GM21825 (cell line): ENCODE results near the gene TNS3.

Source experiments
- ATAC-seq: cut with Tn5 transposase; IDR thresholded peaks from one replicate; pipeline ENCODE4 v1.9.1; 2021; ENCODE audit warnings: mild to moderate bottlenecking, moderate library complexity; ENCODE audit not compliant: unreplicated experiment

The TNS3 gene

GRCh38 chr7:47393406-47393805 lies 188.5 kb downstream of the TNS3 start:
- no peak for ATAC-seq

GRCh38 chr7:47392241-47392759 lies 189.6 kb downstream of the TNS3 start:
- ATAC-seq, result no peak

GRCh38 chr7:47391726-47392125 lies 190.2 kb downstream of the TNS3 start:
- no peak for ATAC-seq

- ATAC-seq, result no peak
Observed at GRCh38 chr7:47390914-47391313, 191.0 kb downstream of the TNS3 start.

- ATAC-seq, result no peak
Observed at GRCh38 chr7:47389923-47390630, 191.8 kb downstream of the TNS3 start.

GRCh38 chr7:47389171-47389922 lies 192.6 kb downstream of the TNS3 start:
- no peak for ATAC-seq

GRCh38 chr7:47387506-47387905 lies 194.4 kb downstream of the TNS3 start:
- ATAC-seq, result no peak

GRCh38 chr7:47386273-47386835 lies 195.6 kb downstream of the TNS3 start:
- ATAC-seq, result no peak

- ATAC-seq, result no peak
Observed at GRCh38 chr7:47385536-47386125, 196.3 kb downstream of the TNS3 start.

- ATAC-seq, result no peak
Observed at GRCh38 chr7:47384755-47385535, 197.0 kb downstream of the TNS3 start.

GRCh38 chr7:47383696-47384445 lies 198.0 kb downstream of the TNS3 start:
- ATAC-seq, result no peak

GRCh38 chr7:47383072-47383471 lies 198.8 kb downstream of the TNS3 start:
- no peak for ATAC-seq

- ATAC-seq, result no peak
Observed at GRCh38 chr7:47382200-47382599, 199.7 kb downstream of the TNS3 start.

- no peak for ATAC-seq
Observed at GRCh38 chr7:47381134-47381495, 200.8 kb downstream of the TNS3 start.

GRCh38 chr7:47380325-47381133 lies 201.4 kb downstream of the TNS3 start:
- no peak for ATAC-seq

GRCh38 chr7:47379629-47380324 lies 202.1 kb downstream of the TNS3 start:
- no peak for ATAC-seq

- no peak for ATAC-seq
Observed at GRCh38 chr7:47378728-47379395, 203.0 kb downstream of the TNS3 start.

GRCh38 chr7:47377741-47378140 lies 204.2 kb downstream of the TNS3 start:
- no peak for ATAC-seq
